HG03469 (cell line): ENCODE results near the gene ENO3.

Experiments used
- ATAC-seq: cut with Tn5 transposase; IDR thresholded peaks from one replicate; pipeline ENCODE4 v1.9.1; 2021; ENCODE audit warnings: mild to moderate bottlenecking, moderate library complexity, moderate number of reproducible peaks; ENCODE audit not compliant: unreplicated experiment

ENO3 gene

DNA sequence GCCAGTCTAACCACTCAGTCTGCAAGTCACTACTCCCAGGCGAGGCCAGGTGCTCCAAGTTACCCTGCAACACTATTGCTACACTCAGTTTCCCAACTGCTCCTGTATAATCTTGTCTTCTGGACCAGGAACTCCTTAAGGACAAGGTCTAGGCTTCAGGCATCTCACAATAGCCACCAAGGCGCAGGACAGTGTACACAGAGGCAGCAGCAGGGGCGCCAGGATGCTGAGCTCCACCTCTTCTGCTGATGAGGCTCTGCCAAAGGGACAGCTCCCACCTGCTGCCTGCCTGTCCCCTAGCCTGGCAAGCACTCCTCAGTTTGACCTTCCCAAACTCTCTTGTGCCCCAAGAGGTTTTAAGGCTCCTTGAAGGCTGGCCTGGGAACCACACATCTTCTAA lies 14.5 kb upstream of the ENO3 start:
- ATAC-seq: no peak

DNA sequence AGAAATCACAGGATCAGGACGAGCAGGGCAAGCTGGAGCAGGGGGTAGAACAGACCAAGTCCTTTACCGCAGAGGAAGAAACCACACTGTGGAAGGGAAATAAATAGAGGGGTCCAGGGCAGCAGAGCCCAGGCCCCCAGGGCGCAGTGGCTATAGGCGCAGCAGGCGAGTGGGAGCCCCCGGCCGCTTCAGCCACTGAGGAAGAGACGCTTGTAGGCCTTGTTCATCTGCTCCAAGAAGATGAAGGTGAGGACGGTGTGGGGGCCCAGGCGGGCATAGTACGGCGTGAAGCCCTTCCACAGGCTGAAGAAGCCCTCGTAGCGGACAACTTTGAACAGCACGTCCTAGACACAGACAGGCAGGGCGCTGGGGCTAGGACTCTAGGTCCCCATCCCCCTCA lies 13.4 kb upstream of the ENO3 start:
- no peak for ATAC-seq

DNA sequence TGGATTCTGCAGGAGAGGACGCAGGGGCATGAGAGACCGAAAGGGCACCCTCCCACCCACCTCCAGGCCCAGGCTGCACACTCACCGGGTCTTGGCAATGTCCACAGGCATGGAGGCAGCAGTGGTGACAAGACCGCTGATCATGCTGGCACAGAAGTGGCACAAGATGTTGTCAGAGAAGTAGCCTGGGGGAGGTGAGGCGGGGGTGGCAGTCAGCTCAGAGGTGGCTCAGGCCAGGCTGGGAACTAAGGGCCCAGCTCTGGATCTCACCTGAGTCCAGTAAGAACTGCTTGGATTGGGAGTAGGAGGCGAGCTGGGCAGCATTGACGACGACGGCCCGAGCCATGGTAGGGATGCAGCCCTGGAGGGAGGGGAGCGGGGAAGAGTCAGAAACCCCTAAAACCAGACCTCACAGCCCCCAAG lies 12.8 kb upstream of the ENO3 start:
- ATAC-seq: no peak

- ATAC-seq: no peak
Measured at GRCh38 chr17:4938688-4939545, 12.0 kb upstream of the ENO3 start.

DNA sequence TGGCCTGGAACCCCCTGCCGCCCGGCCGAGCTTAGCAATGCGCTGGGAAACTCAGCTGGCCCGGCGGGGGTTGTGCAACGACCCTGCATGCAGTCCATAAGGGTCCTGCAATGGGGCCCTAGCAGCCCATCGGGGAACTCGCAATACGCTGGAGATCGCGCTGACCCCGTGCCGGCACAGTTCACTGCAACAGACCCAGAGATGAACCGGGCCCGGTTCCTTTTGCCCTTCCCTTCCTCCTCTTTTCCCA lies 11.4 kb upstream of the ENO3 start:
- peak; percentile 7 for ATAC-seq

DNA sequence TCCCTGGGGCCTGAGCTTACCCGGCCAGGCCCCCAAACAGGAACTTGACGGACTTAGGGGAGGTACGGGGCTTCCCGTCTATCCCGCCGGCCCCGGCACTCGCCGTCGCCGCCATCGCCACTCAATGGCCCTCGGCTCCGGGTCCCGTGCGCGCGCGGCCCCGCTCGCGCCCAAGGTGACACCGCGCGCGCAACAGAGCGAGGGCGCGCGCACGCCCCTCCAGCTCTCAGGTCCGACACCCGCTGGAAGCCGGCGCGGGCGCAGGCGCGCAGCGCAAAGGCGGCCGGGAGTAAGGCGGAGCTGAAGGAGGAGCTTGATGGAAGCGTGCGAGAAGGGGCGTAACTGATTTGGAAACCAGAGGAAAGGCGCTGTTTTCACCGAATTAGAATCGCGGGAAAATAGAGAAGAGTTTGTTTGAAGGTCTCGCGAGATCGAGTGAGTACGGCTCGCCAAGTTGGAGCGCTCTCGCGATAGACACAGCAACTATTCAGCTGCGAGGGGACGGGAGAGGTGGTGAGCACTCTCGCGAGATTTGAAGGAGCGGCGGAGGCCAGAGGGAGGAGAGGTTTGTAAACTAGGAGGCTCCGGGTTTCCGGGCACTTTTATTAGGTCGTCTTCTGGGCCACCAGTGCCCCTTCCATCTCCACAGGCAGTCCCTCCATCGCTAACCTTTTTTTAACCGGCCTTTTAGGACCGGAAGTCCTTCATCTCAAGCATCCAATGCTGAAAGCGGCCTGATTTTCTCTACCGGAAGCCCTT lies 10.9 kb upstream of the ENO3 start, which contains the start of the genes RNF167 and SLC25A11:
Gene RNF167 (plus strand): TSS at position 473 of the 759 bp plus-strand sequence. CDS start 642 bp downstream, outside the sequence.
Gene SLC25A11 (minus strand): TSS at position 251 of the 759 bp plus-strand sequence. CDS start 136 bp downstream, at position 115.
- peak; percentile 54 for ATAC-seq

- ATAC-seq: no peak
Measured at GRCh38 chr17:4940555-4941318, 10.2 kb upstream of the ENO3 start.

GRCh38 chr17:4941319-4941610 lies 9.7 kb upstream of the ENO3 start:
- no peak for ATAC-seq

GRCh38 chr17:4942760-4943508 lies 8.0 kb upstream of the ENO3 start:
- ATAC-seq: no peak

DNA sequence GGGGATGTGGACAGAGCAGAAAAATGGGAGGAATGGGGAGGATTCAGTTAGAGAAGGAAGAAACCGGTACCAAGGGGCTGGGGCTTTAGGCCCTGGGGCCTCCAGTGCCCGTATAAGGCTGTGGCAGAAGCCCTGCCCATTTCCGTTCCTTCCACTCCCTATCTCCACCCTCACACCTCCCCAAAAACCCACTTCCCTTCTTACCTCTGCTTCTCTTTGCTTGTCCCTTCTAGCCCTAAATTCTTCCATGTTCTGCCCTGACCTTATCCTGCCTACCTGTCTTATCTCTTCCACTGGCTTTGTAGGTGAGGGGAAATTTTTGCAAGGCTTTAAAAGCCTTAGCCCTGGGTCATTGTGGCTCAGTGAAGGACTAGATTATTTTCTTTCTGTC lies 6.8 kb upstream of the ENO3 start:
- ATAC-seq: no peak

DNA sequence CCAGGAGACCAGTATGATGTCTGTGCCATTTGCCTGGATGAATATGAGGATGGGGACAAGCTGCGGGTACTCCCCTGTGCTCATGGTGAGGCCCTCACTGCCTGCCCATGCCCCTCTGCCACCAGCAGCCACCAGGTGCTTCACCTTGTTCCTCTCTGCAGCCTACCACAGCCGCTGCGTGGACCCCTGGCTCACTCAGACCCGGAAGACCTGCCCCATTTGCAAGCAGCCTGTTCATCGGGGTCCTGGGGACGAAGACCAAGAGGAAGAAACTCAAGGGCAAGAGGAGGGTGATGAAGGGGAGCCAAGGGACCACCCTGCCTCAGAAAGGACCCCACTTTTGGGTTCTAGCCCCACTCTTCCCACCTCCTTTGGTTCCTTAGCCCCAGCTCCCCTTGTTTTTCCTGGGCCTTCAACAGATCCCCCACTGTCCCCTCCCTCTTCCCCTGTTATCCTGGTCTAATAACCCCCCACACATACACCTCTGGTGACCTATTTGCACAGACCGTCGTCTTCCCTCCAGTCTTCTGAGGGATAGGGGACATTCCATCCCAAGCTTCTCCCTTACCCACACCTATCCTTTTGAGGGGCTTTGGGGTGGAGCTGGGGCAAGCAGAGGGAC lies 6.3 kb upstream of the ENO3 start:
- ATAC-seq: no peak

- ATAC-seq: no peak
Measured at GRCh38 chr17:4945176-4945943, 5.6 kb upstream of the ENO3 start.

DNA sequence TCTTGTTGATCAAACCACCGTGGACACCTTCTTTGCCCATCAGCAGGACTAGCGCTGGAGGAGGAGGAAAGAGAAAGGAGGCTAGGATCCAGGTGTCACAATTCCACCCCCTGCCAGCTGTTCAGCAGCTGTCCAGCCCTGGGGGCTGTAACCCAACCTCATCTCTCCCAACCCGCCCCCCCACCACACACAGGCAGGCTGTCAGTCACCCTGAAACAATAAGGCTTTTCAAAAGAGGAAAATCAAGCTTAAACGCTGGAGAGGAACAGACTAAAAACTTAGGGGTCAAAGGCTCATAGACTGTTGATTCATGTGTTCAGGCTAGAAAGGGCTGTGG lies 5.0 kb upstream of the ENO3 start:
- no peak for ATAC-seq

DNA sequence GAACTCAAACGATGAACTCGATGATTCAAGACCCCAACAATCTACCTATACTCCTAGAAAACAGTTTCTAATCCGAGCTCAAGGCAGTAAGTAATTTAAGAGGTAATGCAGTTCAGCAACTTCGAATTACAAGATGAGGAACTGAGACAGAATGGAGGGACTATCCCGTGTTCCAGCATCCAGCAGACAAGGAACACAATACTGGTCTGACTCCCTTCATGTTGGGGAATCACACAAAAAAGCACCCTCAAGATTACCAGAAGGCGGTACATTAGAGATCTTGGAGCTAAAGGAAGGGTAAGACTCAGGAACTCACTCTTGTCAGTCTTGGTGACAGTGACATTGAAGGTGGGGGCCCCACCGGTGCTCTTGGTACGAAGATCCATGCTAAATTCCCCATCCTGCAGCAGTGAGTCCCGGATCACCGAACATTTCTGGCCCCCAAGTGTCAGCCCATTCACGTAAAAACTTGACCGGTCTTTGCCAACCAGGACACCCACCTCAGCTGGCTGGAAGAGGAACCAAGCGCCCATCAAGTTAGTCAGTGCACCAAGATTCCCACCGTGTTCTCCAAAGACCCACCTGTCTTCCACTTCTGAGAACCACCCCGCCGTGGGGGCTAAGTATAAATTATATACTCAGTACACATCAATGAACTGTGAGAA lies 4.5 kb upstream of the ENO3 start:
- ATAC-seq: no peak

- ATAC-seq: no peak
Measured at GRCh38 chr17:4947010-4947410, 3.9 kb upstream of the ENO3 start.

GRCh38 chr17:4947411-4948165 lies 3.3 kb upstream of the ENO3 start:
- ATAC-seq: no peak

DNA sequence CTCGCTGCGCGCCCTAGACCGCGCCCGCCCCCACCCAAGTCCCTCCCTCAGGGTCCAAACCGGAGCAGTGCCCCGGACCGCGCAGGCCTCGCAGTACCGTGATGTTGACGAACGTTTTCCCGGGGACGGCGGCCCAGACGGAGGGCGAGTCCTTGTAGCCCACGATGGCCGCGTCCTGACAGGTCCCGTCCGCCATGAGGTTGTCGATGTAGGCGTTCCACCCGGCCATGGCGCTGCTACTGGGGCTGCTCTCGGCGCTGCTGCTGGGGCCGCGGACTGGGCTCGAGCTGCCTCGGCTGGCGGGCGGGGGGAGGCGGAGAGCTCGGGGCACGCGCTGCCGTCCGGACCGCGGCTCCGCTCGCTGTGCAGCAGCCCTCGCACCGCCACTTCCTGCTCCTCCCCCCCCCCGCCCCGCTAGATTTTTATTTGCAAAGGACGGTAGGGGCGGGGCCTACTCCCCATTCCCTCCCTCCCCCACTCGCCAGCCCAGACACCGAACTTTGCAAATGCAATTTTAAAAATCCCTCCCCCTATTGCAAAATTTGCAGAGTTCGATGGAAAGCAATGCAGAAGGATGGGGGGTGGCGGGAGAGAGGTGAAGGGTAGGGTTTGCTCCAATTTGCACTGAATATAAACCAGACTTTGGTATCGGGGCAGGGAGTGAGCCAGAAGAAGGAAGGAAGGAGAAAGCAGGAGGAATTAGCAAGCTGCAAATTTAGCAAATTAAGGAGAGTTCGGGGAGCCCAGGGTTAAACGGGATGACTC lies 2.6 kb upstream of the ENO3 start, which contains the start of gene PFN1:
Gene PFN1 (minus strand): TSS at position 365 of the 765 bp plus-strand sequence. CDS start 136 bp downstream, at position 229.
- ATAC-seq: no peak

DNA sequence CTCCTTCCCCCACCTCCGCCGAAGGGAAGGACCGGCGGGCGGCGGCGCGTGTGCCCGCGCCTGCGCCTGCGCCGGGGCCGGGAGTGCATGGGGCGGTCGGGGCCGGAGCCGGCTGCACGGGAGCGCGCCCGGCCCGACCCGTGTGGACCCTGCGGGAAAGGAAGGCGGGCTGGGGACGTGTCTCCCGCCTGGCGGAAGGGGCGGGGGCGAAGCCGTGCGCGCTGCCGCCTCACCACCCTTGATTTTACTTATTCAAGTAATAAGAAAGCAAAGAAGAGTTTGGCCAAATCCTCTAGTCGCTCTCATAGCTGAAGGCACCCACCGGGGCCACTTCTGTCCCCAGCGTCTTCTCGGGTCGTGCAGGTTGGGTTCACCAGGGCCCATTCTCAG lies 2.0 kb upstream of the ENO3 start:
- no peak for ATAC-seq
